Middle frontal gyrus (tissue), 1 donor: ENCODE measurements around the gene NBEAL2.
A peak's percentile ranks its signal among the peaks of the same experiment; 100 is the strongest.
"Not testable (repeated sequence)": the region's sequence is repeated elsewhere in the genome, so short reads cannot be mapped to it uniquely, and the experiment has no call there.

Experiments used
- DNase-seq: peaks from one replicate; pipeline ENCODE4 v3.0.0-alpha.2; 2015; ENCODE audit warnings: low spot score; ENCODE audit errors: extremely low spot score

The NBEAL2 gene

GRCh38 chr3:46960835-46961234 lies 18.6 kb upstream of the NBEAL2 start:
- no peak for DNase-seq

GRCh38 chr3:46962427-46962826 lies 17.0 kb upstream of the NBEAL2 start:
- DNase-seq = no peak

- no peak for DNase-seq
These were observed 16.5 kb upstream of the NBEAL2 start for GRCh38 chr3:46962990-46963389.

GRCh38 chr3:46964038-46964590 lies 15.4 kb upstream of the NBEAL2 start:
- not testable (repeated sequence) for DNase-seq

- DNase-seq = no peak
These were observed 14.3 kb upstream of the NBEAL2 start for GRCh38 chr3:46965151-46965550.

GRCh38 chr3:46966811-46967210 lies 12.7 kb upstream of the NBEAL2 start:
- no peak for DNase-seq

GRCh38 chr3:46968783-46969428 lies 10.6 kb upstream of the NBEAL2 start:
- DNase-seq = no peak

GRCh38 chr3:46970391-46971091 lies 8.9 kb upstream of the NBEAL2 start:
- no peak for DNase-seq

GRCh38 chr3:46971151-46971550 lies 8.3 kb upstream of the NBEAL2 start:
- DNase-seq = no peak

GRCh38 chr3:46971742-46972141 lies 7.7 kb upstream of the NBEAL2 start:
- DNase-seq = no peak

GRCh38 chr3:46972396-46972795 lies 7.1 kb upstream of the NBEAL2 start:
- DNase-seq = no peak

GRCh38 chr3:46974421-46975171 lies 4.9 kb upstream of the NBEAL2 start:
- DNase-seq = no peak

GRCh38 chr3:46976326-46977190 lies 2.9 kb upstream of the NBEAL2 start, which contains the start of gene CCDC12:
CCDC12 (minus strand) TSS chr3:46976745; CDS start chr3:46976732, 13 bp downstream.
- DNase-seq = peak; percentile 98

GRCh38 chr3:46977811-46978195 lies 1.7 kb upstream of the NBEAL2 start:
- no peak for DNase-seq

GRCh38 chr3:46978381-46978780 lies 1.1 kb upstream of the NBEAL2 start:
- DNase-seq = no peak

GRCh38 chr3:46979958-46980497 lies 562 bp downstream of the NBEAL2 start:
- DNase-seq = no peak

- DNase-seq = no peak
These were observed 2.5 kb downstream of the NBEAL2 start for GRCh38 chr3:46981932-46982471.

GRCh38 chr3:46982546-46982945 lies 3.1 kb downstream of the NBEAL2 start:
- no peak for DNase-seq

- DNase-seq = no peak
These were observed 5.4 kb downstream of the NBEAL2 start for GRCh38 chr3:46984591-46985459.
